SU-DHL-6 (cell line): ENCODE measurements around the gene LRRC28.

Experiments used
- H2AFZ ChIP-seq: fragments of 200-600 bp; sonication (generic); 2 replicates; pipeline ENCODE4 v1.6.1; 2014; ENCODE audit warnings: low read depth, mild to moderate bottlenecking, moderate library complexity, mixed read lengths, antibody characterized with exemption, low read length; ENCODE audit not compliant: severe bottlenecking
- H3F3A ChIP-seq: fragments of 200-600 bp; shearing (Covaris generic); 2 replicates; pipeline ENCODE4 v1.6.0; 2016; ENCODE audit warnings: antibody characterized with exemption, mild to moderate bottlenecking; ENCODE audit not compliant: insufficient read depth
- H3K27ac ChIP-seq: fragments of 200-600 bp; sonication (generic); 2 replicates; pipeline ENCODE4 v1.5.1; 2016; ENCODE audit warnings: low read depth, mild to moderate bottlenecking, low read length, moderate library complexity, mixed read lengths
- H3K27me3 ChIP-seq: fragments of 200-600 bp; sonication (generic), shearing (Covaris generic); 2 replicates; pipeline ENCODE4 v1.6.0; 2014; ENCODE audit warnings: mild to moderate bottlenecking, low read length
- H3K36me3 ChIP-seq: fragments of 200-600 bp; sonication (generic); 2 replicates; pipeline ENCODE4 v1.6.1; 2014; ENCODE audit warnings: mild to moderate bottlenecking, low read length, mixed read lengths
- H3K4me2 ChIP-seq: fragments of 300-600, 200-600 bp; shearing (Covaris generic), sonication (generic); 2 replicates; pipeline ENCODE4 v1.6.0; 2014; ENCODE audit warnings: low read length, low read depth, mild to moderate bottlenecking; ENCODE audit not compliant: poor library complexity, severe bottlenecking
- H3K4me3 ChIP-seq: fragments of 200-600 bp; sonication (generic); 2 replicates; pipeline ENCODE4 v1.5.1; 2014; ENCODE audit warnings: antibody characterized with exemption, low read length, mild to moderate bottlenecking, mixed read lengths; ENCODE audit not compliant: insufficient read depth, poor library complexity, severe bottlenecking
- H3K79me2 ChIP-seq: fragments of 200-600 bp; sonication (generic); 2 replicates; pipeline ENCODE4 v1.6.1; 2014; ENCODE audit warnings: mild to moderate bottlenecking, low read length, moderate library complexity; ENCODE audit not compliant: insufficient read depth
- H3K9ac ChIP-seq: fragments of 200-600 bp; sonication (generic); 2 replicates; pipeline ENCODE4 v1.7.0; 2014; ENCODE audit warnings: mild to moderate bottlenecking, low read length
- H3K9me2 ChIP-seq: fragments of 200-600 bp; sonication (generic); replicated peaks from 2 replicates; pipeline ENCODE4 v1.6.1; 2014; ENCODE audit warnings: low read length; ENCODE audit not compliant: insufficient read depth
- H3K9me3 ChIP-seq: fragments of 200-600 bp; sonication (generic); 2 replicates; pipeline ENCODE4 v1.6.1; 2014; ENCODE audit warnings: low read length, mixed read lengths; ENCODE audit not compliant: insufficient read depth
- H4K20me1 ChIP-seq: fragments of 200-600 bp; sonication (generic); 2 replicates; pipeline ENCODE4 v1.6.1; 2014; ENCODE audit warnings: low read depth, mild to moderate bottlenecking, antibody characterized with exemption, low read length, moderate library complexity, mixed read lengths
- CTCF ChIP-seq: fragments of 200-600 bp; sonication (generic); IDR thresholded peaks from one replicate; pipeline ENCODE4 v1.5.1; 2017; ENCODE audit warnings: antibody characterized with exemption, mild to moderate bottlenecking, low read length, moderate library complexity; ENCODE audit not compliant: insufficient read depth, poor library complexity, severe bottlenecking
- EZH2phosphoT487 ChIP-seq: fragments of 200-600 bp; sonication (generic), shearing (Covaris generic); conservative IDR thresholded peaks from 2 replicates; pipeline ENCODE4 v1.6.1; 2018; ENCODE audit warnings: mild to moderate bottlenecking, antibody characterized with exemption, low read length, moderate library complexity, mixed read lengths

LRRC28 gene

GRCh38 chr15:99343208-99343607 is 91.9 kb downstream of the LRRC28 start:
- H3K9ac ChIP-seq, result no peak overlapping the region
- no peaks in the 10 kb centered on the region for H3K9me3 ChIP-seq
- H3K27me3 ChIP-seq, result no peaks in the 10 kb centered on the region
- H3K4me3 ChIP-seq, result no peak overlapping the region
- no peaks in the 10 kb centered on the region for H4K20me1 ChIP-seq
- no peak overlapping the region for H2AFZ ChIP-seq
- no peaks in the 10 kb centered on the region for H3K36me3 ChIP-seq
- TF ChIP-seq EZH2phosphoT487, result no peak
- no peak overlapping the region for H3K27ac ChIP-seq
- H3K4me2 ChIP-seq, result no peak overlapping the region
- H3F3A ChIP-seq, result no peaks in the 10 kb centered on the region
- H3K79me2 ChIP-seq, result no peaks in the 10 kb centered on the region
- H3K9me2 ChIP-seq, result no peaks in the 10 kb centered on the region

GRCh38 chr15:99343881-99344551 is 92.7 kb downstream of the LRRC28 start:
- TF ChIP-seq EZH2phosphoT487 (no peak), CTCF (no peak)
- H3K79me2 ChIP-seq, result no peaks in the 10 kb centered on the region
- no peaks in the 10 kb centered on the region for H4K20me1 ChIP-seq
- H3F3A ChIP-seq, result no peaks in the 10 kb centered on the region
- no peak overlapping the region for H3K4me2 ChIP-seq
- no peak overlapping the region for H3K9ac ChIP-seq
- H3K36me3 ChIP-seq, result no peaks in the 10 kb centered on the region
- no peaks in the 10 kb centered on the region for H3K9me3 ChIP-seq
- H3K27ac ChIP-seq, result no peak overlapping the region
- no peaks in the 10 kb centered on the region for H3K27me3 ChIP-seq
- no peak overlapping the region for H2AFZ ChIP-seq
- H3K9me2 ChIP-seq, result no peaks in the 10 kb centered on the region
- H3K4me3 ChIP-seq, result no peak overlapping the region

- no peak overlapping the region for H3K9ac ChIP-seq
- no peaks in the 10 kb centered on the region for H3K9me3 ChIP-seq
- H3K27ac ChIP-seq, result no peak overlapping the region
- no peak overlapping the region for H2AFZ ChIP-seq
- no peak overlapping the region for H3K4me3 ChIP-seq
- H3K79me2 ChIP-seq, result no peaks in the 10 kb centered on the region
- TF ChIP-seq CTCF (no peak), EZH2phosphoT487 (no peak)
- H3K9me2 ChIP-seq, result no peaks in the 10 kb centered on the region
- no peaks in the 10 kb centered on the region for H3K36me3 ChIP-seq
- no peaks in the 10 kb centered on the region for H3K27me3 ChIP-seq
- H3F3A ChIP-seq, result no peaks in the 10 kb centered on the region
- no peaks in the 10 kb centered on the region; the same call in 1 of the 2 replicates for H4K20me1 ChIP-seq
- H3K4me2 ChIP-seq, result no peak overlapping the region
Observed at GRCh38 chr15:99344639-99345038, 93.4 kb downstream of the LRRC28 start.

- TF ChIP-seq EZH2phosphoT487 (no peak), CTCF (no peak)
Observed at GRCh38 chr15:99345242-99345641, 94.0 kb downstream of the LRRC28 start.

More at GRCh38 chr15:99345242-99345641, 94.0 kb downstream of the LRRC28 start:
- Histone ChIP-seq H3K27ac (no peak overlapping the region), H3F3A (no peaks in the 10 kb centered on the region), H3K36me3 (no peaks in the 10 kb centered on the region), H3K9me2 (no peaks in the 10 kb centered on the region), H3K9me3 (no peaks in the 10 kb centered on the region), H3K27me3 (no peaks in the 10 kb centered on the region), H3K9ac (no peak overlapping the region), H3K4me2 (no peak overlapping the region), H2AFZ (no peak overlapping the region), H3K4me3 (no peak overlapping the region), H3K79me2 (no peaks in the 10 kb centered on the region), H4K20me1 (no peaks in the 10 kb centered on the region; the same call in 1 of the 2 replicates)
